ENCODE measurements around the gene JPT1. TPM values are rescaled to one million over a fixed set of nuclear protein-coding genes. Genes with fewer than 3 reads are reported as not detected.

Gene JPT1
- total RNA-seq, 1 donor from 2014 or later, result 282 TPM

DNA sequence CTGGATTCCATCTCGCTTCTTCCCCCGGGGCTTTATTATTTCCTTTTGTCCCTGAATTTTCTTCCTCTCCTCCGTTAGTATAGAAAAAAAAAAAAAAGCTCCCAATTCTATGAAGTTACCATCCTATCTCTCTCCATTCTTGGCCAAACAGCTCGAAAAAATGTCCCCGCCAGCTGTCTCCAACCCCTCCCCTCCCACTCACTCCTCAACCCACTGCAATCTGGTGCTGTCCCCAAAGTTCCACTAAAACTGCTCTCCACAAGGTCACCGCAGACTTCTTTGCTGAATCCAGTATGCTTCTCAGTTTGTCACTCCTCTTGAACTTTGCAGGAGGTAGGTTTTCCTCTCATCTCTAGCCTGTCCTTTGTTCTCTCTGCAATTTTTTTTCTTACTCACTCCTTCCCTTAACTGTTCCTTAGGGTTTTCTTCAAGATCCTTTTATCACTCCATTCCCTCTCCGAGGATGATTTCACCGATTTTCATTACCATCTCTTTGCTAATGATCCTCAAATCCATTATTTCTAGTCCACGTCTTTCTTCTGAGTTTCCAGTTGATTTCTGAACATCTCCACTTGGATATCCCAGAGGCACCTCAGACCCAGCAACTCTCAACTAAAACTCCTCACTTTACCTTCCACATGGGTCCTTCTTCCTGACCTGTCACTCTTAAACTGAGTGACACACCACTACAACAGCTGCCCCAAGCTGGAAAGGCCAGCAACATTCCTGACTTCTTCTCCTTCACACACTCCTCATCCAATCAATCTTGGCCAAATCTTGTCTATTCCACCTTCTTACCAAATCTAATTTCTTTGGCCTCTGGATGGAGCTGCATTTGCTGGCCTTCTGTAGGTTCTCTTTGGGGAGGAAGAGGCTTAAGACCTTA lies 29.9 kb upstream of the JPT1 start:
- H3K9me3 Mint-ChIP-seq (ENCODE audit: unreplicated experiment), result no peaks in the 10 kb centered on the region
- Histone ChIP-seq H2AFZ (ENCODE audit: low read depth, low read length) (no peak overlapping the region), H3K27ac (ENCODE audit: low read depth, low read length) (no peak overlapping the region), H3K4me3 (ENCODE audit: insufficient read depth, low read depth, low read length) (no peak overlapping the region), H3K9me3 (ENCODE audit: insufficient read depth, low read depth, low read length) (no peaks in the 10 kb centered on the region), H3K79me2 (ENCODE audit: insufficient read depth, low read length) (peaks cover 35% of the 10 kb centered on the region), H3K27me3 (ENCODE audit: insufficient read depth, low read length) (no peaks in the 10 kb centered on the region), H4K20me1 (ENCODE audit: insufficient read depth, low read length) (peaks cover 27% of the 10 kb centered on the region), H3K9ac (ENCODE audit: low read length) (no peak overlapping the region), H3K36me3 (ENCODE audit: insufficient read depth, low read length) (peaks cover 1% of the 10 kb centered on the region), H3K4me2 (ENCODE audit: low read length) (no peak overlapping the region), H3K4me1 (ENCODE audit: insufficient read depth, low read length) (peaks cover 9% of the 10 kb centered on the region)
- peaks cover 10% of the 10 kb centered on the region for H3K4me1 Mint-ChIP-seq (ENCODE audit: low read depth, unreplicated experiment)
- no peaks in the 10 kb centered on the region for H3K27me3 Mint-ChIP-seq (ENCODE audit: low read depth, unreplicated experiment)
- H3K27ac Mint-ChIP-seq (ENCODE audit: unreplicated experiment), result peak overlapping the region; percentile 71
- H3K4me3 Mint-ChIP-seq (ENCODE audit: unreplicated experiment), result peak overlapping the region; percentile 78
- H3K36me3 Mint-ChIP-seq (ENCODE audit: low read depth, unreplicated experiment), result no peaks in the 10 kb centered on the region
- FAIRE-seq, result no peak
- TF ChIP-seq CTCF (IDR thresholded peaks at IDR 0.05; ENCODE audit: insufficient read depth, low read depth, low read length) (no peak), EZH2 (IDR thresholded peaks at IDR 0.05; ENCODE audit: insufficient read depth, low read length) (no peak)
- no peak for DNase-seq (ENCODE audit: low read depth)

GRCh38 chr17:75182569-75183436 lies 28.5 kb upstream of the JPT1 start, which contains the start of gene SUMO2:
SUMO2 (minus strand) TSS chr17:75182959; CDS start chr17:75182834, 125 bp downstream.
- Histone ChIP-seq H3K27me3 (ENCODE audit: insufficient read depth, low read length) (no peaks in the 10 kb centered on the region), H3K27ac (ENCODE audit: low read depth, low read length) (peak within 1 kb of the TSS; percentile 97), H4K20me1 (ENCODE audit: insufficient read depth, low read length) (peaks cover 40% of the 10 kb centered on the region), H3K4me2 (ENCODE audit: low read length) (peak within 1 kb of the TSS; percentile 91), H3K4me1 (ENCODE audit: insufficient read depth, low read length) (peaks cover 9% of the 10 kb centered on the region), H3K9me3 (ENCODE audit: insufficient read depth, low read depth, low read length) (no peaks in the 10 kb centered on the region), H3K79me2 (ENCODE audit: insufficient read depth, low read length) (peaks cover 49% of the 10 kb centered on the region), H3K36me3 (ENCODE audit: insufficient read depth, low read length) (peaks cover 5% of the 10 kb centered on the region), H3K9ac (ENCODE audit: low read length) (peak within 1 kb of the TSS; percentile 98), H3K4me3 (ENCODE audit: insufficient read depth, low read depth, low read length) (peak within 1 kb of the TSS; percentile 97), H2AFZ (ENCODE audit: low read depth, low read length) (peak within 1 kb of the TSS; percentile 94)
- no peaks in the 10 kb centered on the region for H3K9me3 Mint-ChIP-seq (ENCODE audit: unreplicated experiment)
- peaks cover 8% of the 10 kb centered on the region for H3K4me1 Mint-ChIP-seq (ENCODE audit: low read depth, unreplicated experiment)
- no peaks in the 10 kb centered on the region for H3K36me3 Mint-ChIP-seq (ENCODE audit: low read depth, unreplicated experiment)
- DNase-seq (ENCODE audit: low read depth) (peak; percentile 83), FAIRE-seq (no peak)
- no peak for TF ChIP-seq EZH2 (IDR thresholded peaks at IDR 0.05; ENCODE audit: insufficient read depth, low read length)
- TF ChIP-seq CTCF (IDR thresholded peaks at IDR 0.05; ENCODE audit: insufficient read depth, low read depth, low read length), result no peak
- H3K4me3 Mint-ChIP-seq (ENCODE audit: unreplicated experiment), result peak within 1 kb of the TSS; percentile 94
- H3K27me3 Mint-ChIP-seq (ENCODE audit: low read depth, unreplicated experiment), result no peaks in the 10 kb centered on the region
- H3K27ac Mint-ChIP-seq (ENCODE audit: unreplicated experiment), result peak within 1 kb of the TSS; percentile 93
